Adrenal gland (tissue), 5 donors: Measurements from ENCODE around the gene CLEC3B.

Source experiments
- POLR2A ChIP-seq, 2 donors: fragments of 450-650 bp; IDR thresholded peaks; one replicate each; pipeline ENCODE4 v1.6.1; 2017; ENCODE audit warnings: antibody characterized with exemption in 2 of 2, mild to moderate bottlenecking in 2 of 2, moderate library complexity in 1 of 2
- TF ChIP-seq, protein P1 (sequence below), 6 experiments: fragments of 450-650 bp in 4 of 6; fragments of 200-600 bp in 2 of 6; sonication (generic) in 1 of 6; IDR thresholded peaks; 1 replicate in 5 of 6; 2 replicates in 1 of 6; pipeline versions ENCODE4 v1.5.1 to v1.8.0; 2016 to 2021; ENCODE audit warnings: antibody characterized with exemption in 6 of 6, mild to moderate bottlenecking in 2 of 6, moderate library complexity in 1 of 6
- donor health status: DM: no; HTN: no; CAD: no.

DNA sequence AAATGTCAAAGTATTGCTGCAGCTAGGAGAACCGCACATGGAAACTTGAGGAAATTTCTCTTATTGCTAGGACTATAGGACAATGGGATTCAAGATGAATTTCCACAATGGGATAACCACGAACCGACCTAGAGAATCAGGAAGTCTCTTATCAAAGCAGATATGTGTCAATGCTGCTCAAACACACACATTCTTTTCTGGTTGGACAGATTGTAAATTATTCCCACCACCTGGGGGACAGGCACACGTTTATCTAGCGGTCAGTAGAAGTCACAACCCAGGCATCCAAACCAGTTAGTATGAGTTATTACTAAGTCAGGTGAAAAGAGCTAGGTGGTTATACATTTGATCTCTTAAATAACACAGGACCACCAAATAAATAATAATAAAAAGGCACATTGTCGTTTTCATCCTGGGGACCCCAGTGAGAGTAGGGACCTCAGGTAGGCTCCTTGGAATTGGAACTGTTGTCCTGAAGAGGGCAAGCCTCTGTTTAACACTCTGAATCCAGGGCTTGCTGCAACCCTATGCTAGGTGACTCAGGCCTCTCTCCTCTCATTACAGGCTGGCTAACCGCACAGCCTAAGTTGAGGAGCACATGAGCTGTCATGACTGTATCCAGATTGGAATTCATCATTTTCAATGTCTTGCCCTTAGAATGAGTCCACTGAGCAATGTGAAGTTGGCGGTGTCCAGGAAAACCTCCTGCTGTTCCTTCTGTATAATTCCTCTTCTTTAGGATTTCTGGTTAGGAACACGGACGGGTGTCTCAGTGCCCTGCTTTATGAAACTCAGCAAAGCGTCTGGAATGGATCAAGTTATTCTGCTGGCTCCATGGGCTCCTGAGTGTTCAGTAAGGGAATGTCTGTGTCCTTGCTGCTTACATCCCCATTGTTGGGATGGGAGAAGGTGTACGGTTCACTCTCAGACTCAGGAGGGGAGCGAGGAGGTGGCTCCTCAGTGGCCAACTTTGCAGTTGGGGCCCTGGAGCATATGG lies 59.0 kb downstream of the CLEC3B start:
- TF ChIP-seq, protein P1, sequence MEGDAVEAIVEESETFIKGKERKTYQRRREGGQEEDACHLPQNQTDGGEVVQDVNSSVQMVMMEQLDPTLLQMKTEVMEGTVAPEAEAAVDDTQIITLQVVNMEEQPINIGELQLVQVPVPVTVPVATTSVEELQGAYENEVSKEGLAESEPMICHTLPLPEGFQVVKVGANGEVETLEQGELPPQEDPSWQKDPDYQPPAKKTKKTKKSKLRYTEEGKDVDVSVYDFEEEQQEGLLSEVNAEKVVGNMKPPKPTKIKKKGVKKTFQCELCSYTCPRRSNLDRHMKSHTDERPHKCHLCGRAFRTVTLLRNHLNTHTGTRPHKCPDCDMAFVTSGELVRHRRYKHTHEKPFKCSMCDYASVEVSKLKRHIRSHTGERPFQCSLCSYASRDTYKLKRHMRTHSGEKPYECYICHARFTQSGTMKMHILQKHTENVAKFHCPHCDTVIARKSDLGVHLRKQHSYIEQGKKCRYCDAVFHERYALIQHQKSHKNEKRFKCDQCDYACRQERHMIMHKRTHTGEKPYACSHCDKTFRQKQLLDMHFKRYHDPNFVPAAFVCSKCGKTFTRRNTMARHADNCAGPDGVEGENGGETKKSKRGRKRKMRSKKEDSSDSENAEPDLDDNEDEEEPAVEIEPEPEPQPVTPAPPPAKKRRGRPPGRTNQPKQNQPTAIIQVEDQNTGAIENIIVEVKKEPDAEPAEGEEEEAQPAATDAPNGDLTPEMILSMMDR (IDR thresholded peaks at IDR 0.05), result no peak
- TF ChIP-seq POLR2A (IDR thresholded peaks at IDR 0.05), result no peak
